LHCN-M2 (cell line): ENCODE measurements around the gene SASH1. TPM values are rescaled to one million over a fixed set of nuclear protein-coding genes. Genes with fewer than 3 reads are reported as not detected.
A peak's percentile ranks its signal among the peaks of the same experiment; 100 is the strongest.
"Not testable (repeated sequence)": the region's sequence is repeated elsewhere in the genome, so short reads cannot be mapped to it uniquely, and the experiment has no call there.

Experiments
- DNase-seq: peaks from one replicate; pipeline ENCODE4 v3.0.0-alpha.2; 2012; ENCODE audit warnings: low read depth
- total RNA-seq: library from RNA; depleted of rRNA; stranded (reverse); fragments of >200 nt; gene quantifications from 2 replicates; pipeline ENCODE4 v1.2.3, GENCODE V29; 2014

Gene SASH1
- total RNA-seq, 1 experiment from 2014 or later = 29.8 TPM

- DNase-seq = no peak
These were observed 237.8 kb downstream of the SASH1 start for GRCh38 chr6:148580442-148580841.

- no peak for DNase-seq
These were observed 241.0 kb downstream of the SASH1 start for GRCh38 chr6:148583631-148584030.

GRCh38 chr6:148585641-148586040, 243.0 kb downstream of the SASH1 start:
- DNase-seq = not testable (repeated sequence)

GRCh38 chr6:148590883-148591282, 248.2 kb downstream of the SASH1 start:
- DNase-seq = no peak

GRCh38 chr6:148591656-148592055, 249.0 kb downstream of the SASH1 start:
- DNase-seq = no peak

GRCh38 chr6:148593130-148593812, 250.6 kb downstream of the SASH1 start:
- DNase-seq = peak; percentile 62

- DNase-seq = no peak
These were observed 251.2 kb downstream of the SASH1 start for GRCh38 chr6:148593813-148594170.

GRCh38 chr6:148595550-148595949, 252.9 kb downstream of the SASH1 start:
- DNase-seq = no peak

- DNase-seq = peak; percentile 8
These were observed 254.3 kb downstream of the SASH1 start for GRCh38 chr6:148596891-148597455.

GRCh38 chr6:148598724-148599123, 256.1 kb downstream of the SASH1 start:
- DNase-seq = no peak

- no peak for DNase-seq
These were observed 257.4 kb downstream of the SASH1 start for GRCh38 chr6:148599967-148600426.
